HG03460 (cell line): Measurements from ENCODE around the gene SLC5A3.

Experiments used
- ATAC-seq: cut with Tn5 transposase; IDR thresholded peaks from one replicate; pipeline ENCODE4 v1.9.1; 2021; ENCODE audit not compliant: unreplicated experiment

SLC5A3 gene

DNA sequence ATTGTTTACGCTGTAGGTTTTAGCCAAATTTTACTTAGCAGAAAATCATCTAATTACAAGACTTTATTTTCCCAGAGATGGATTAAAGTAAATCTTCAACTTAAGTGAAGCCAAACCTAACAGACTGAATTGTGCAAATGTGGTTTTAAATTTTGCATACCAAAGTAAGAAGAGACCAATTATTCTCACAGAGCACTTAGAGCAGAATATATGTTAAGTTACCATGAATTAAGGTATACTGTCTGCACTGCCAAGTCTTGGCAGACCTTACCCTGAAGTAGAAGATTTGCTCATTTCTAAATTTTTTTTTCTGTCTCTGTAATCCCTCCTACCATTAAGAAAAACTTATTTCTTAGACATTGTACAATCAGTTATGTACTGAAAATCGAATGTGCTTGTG, 24.1 kb downstream of the SLC5A3 start:
- no peak for ATAC-seq

DNA sequence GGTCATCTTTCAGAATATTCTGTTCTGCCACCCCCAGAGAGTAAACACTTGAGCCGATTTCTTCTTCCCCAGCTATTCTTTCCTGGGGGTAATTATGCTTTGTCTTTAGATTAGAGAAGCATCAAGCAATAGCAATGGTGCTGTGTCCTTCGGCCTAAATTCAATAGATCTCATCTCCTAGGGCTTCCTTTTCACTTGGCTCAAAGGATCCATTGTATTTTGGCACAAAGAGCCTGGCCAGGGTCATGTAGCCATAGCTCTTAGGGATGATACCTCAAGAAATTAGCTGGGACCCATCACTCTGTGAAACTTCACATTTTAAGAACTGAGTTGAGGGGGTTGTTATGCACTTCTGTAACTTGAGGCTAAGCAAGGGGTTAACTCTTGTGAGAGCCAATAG, 27.0 kb downstream of the SLC5A3 start:
- no peak for ATAC-seq

DNA sequence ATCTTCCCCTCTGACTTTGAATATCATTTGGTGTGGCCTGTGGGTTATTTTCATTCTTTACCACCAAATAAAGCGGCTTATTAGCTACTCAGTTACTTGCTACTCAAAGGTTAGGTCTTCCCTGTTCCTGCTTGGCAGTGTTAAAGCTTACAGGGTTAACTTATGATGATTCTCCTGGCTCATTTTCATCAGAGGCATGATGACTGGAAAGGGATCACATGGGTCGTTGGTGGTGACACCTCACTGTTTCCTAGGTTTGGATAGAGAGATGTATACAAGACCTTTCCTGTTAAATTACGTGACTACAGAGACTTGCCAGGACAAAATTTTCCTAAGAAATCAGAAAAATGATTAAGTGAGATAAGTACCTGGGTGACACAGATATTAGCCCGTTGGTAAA, 27.4 kb downstream of the SLC5A3 start:
- ATAC-seq: no peak

DNA sequence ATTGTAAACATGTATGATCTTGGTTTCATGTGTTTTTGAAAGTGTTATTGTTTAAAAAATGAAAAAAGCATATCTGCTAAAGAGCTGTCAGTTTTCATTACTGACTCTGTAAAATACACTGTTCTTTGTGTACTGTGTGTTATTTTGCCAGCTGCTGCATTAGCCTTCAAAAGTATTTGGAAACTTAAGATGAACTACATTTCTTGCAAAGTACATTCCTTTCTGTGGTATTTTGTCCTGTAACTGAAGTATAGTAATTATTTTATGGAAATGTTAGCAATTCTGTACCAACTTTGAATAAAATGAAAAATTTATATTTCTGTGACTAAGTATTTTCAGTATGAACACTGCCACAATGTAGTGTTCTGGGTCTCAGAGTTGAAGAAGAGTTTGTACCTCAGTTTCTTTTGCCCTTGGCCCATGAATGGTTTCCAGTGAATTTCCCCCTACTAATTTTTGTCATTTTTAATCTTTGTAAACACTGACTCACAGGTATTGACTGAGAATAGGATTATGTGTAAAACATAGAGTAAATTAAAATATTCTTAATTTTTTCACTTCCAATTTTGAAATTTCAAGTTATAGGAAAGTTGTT, 32.7 kb downstream of the SLC5A3 start:
- ATAC-seq: no peak

DNA sequence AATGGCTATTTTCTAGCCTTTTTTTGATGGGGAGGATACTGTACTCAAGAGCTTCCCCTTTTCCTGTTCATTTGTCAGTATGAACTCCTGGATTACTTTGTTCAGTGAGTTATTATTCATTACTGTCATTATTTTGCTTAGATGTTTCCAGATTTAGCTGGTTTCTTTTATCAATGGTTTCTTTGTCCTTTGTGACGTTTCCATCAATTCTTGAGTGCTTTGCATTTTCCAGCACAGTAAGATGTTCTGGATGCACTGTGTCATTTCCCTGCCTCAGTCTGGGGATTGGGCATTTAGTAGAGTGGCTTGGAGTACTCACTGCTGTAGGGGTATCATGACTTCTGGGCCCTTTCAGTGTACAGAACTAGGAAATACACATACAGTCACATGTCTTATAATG, 34.2 kb downstream of the SLC5A3 start:
- ATAC-seq: no peak

DNA sequence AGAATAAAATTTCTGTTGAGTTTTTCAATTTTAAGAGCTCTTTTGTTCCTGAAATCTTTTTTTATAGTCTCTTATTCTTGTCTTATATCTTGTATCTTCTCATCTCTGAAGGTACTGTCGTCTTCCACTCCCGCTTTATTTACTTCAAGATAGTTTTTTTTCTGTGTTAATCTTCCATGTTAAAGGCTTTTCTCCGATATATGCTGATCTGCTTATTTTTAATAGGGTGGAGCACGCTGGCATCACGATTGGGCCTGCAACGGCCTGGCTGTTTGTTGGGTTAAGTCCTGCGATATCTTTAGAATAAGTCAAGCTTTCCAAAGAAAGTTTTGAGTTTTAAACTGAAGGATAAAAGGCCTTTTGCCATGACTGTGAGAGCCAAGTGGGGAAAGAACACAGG, 35.7 kb downstream of the SLC5A3 start:
- ATAC-seq: no peak

DNA sequence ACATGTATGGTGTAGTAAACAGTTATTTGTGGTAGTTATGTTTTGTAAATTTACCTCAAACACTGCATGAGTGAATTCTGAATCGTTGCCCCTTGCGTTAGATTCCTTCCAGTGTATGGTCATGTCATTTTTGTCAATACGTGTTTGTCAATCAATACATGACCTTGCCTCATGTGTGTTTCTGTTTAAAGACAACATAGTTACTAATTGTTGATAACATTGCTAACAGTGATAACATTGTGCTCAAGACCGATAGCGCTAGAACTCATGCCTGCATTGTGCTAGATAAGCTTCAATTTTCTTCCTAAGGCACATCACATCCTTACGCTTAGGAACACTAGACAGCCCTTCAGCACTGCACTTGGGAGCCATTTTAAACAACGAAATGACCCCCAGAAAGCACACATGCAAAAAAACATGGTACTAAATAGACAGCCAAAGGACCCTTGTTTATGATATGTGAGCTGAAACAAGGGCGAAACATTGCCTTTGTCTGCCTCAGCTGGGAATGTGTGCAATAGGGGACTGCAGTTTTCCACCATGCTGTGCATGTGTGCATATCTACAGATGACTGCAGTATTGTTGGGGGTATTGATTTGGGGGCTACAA, 37.3 kb downstream of the SLC5A3 start:
- no peak for ATAC-seq

DNA sequence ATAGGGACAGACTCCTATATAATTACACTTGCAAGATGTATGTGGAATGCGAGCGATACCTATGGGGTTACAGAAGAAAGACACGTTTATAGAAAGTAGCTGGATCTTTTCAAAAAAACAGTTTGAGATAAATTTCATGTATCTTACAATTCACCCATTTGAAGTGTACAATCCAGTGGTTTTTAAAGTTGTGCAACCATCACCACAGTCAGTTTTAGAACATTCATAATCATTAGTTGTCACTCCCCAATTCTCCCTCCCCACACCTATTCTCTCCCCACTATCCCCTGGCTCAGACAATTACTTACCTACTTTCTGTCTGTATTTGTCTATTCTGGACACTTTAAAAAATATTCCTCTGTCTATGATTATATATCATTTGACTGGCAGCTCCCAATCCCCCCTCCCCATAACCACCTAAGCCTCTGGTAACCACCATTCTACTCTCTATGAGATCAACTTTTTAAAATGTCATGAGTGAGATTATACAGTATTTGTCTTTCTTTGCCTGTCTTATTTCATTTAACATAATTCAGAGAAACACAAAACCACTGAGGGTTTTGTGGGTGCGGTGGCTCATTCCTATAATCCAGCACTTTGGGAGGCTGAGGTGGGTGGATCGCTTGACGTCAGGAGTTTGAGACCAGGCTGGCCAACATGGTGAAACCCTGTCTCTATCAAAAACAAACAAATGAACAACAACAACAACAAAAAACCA, 39.1 kb downstream of the SLC5A3 start:
- ATAC-seq: no peak

DNA sequence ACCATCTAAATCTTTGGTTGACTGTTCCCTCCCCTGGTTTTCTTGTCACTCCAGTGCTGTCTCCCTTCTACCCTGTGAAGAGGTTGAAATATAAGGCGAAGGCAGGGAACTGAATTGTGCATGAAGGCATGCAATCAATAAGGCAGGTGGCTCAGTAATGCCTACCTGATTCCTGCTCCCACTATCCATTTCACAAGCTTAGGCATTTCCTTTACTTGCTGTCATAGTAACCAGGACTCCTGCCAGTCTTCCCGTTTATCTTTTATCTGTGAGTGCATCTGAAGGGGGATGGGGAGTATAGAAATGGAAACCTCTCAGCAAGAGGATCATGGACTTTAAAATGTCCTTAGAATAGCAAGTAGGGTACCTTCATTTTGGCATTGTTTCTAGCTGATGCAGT, 40.5 kb downstream of the SLC5A3 start:
- ATAC-seq: no peak

DNA sequence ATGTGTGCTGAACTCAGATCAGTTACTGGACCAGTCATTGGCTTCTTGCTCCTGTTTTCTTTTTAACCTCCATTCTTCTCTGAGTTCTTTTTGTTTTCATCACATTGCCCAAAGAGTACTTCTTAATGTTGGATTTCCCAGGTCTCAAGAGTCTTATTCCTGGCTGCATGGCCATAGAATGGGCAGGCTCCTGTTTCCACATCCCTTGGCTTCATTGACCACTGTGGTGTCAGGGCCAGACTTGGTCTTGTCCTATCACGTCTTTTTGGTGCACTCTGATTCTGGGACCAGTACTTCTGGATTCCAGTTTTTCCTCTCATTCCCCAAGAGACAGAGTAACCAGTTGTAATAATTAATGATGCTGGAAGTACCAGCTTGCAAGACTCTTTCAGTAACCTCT, 41.8 kb downstream of the SLC5A3 start:
- no peak for ATAC-seq

DNA sequence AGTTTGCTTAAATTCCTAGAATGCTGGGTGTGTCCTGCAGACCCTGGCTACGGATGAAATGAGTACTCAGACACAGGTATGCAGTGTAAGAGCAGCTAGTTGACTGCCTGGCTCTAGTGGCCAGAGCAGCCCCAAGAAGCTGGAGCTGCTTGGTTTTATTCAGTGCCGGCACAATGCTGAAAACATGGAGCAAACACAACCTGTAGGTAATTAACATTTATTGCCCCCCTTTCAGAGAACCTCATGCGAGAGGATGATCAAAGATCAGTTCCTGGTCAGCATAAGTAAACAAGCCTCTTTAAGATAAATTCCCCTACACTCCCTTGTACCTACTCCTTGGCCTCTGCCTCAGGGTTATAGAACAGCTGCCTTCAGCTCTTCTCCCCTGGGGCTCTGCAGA, 43.2 kb downstream of the SLC5A3 start:
- ATAC-seq: no peak

DNA sequence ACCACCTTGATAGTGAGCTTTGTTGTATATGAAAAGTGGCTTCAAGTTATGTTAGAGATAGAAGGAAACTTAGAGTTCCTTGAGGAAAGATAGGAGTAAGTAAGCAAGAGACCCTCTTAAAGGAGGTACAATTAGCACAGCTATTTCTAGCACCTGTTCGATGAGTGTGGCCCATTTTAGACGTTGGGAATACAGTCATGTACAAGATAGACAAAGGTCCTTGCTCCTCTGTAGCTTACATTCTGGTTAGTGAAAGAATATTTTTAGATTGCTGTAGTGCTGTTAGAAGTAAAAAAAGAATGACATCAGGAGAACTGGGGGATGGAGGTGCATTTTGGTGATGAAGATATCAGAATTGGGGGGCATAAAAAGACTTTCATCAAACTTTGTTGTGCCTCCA, 47.5 kb downstream of the SLC5A3 start:
- no peak for ATAC-seq

DNA sequence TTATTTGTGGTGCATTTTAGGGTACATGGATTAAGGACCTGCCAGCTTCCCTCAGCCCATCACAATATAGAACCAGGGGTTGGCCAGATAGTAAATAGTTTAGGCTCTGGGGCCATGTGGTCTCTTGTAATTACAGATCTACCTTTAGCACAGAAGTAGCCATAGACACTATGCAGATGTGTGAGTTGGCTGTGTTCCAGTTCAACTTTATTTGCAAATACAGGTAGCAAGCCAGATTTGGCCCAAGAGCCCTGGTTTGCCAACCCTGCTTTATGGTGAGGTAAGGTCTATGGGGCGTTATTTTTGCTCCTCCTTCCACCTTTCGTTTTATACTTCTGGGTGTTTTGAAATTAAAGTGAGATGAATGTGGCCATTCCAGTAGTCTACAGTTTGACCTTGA, 48.7 kb downstream of the SLC5A3 start:
- ATAC-seq: no peak
